ENCODE measurements around the gene HABP2.

The HABP2 gene

DNA sequence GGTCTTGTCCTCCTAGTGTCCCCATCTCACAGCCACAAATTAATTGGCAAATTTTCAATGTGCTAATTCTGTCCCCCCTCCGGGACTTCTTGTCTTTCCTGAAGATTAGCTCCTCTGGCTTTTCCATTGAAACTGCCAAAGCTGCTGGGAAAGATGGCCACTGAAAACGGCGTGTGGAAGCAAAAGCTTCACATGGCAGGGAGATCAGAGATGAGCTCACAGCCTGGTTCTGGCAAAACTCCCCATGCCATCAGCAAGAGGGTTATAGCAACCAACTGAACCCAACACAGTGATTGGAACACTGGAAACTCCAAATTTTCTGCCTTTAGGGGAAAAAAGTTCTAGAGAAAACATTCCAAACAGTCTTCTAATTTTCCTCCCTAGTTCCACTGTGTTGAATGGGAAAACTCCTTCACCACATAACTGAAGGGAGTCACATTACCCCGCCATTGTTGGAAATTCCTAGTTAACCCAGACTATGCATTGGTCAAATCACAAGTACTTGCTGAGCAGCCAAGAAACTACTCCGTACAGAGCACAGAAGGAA, 74.0 kb downstream of the HABP2 start:
- in situ Hi-C loops (cut with HindIII; ENCODE audit: low pct_ligation_motif_present, low sequenced_read_pairs): no loop called here
- Histone ChIP-seq H3K27ac (no peak overlapping the region), H3K27me3 (replicated peaks) (no peaks in the 10 kb centered on the region), H3K36me3 (replicated peaks) (no peaks in the 10 kb centered on the region), H3K4me3 (ENCODE audit: low read depth, low read length) (no peak overlapping the region)
- DNase-seq: no peak
- TF ChIP-seq, protein P1, sequence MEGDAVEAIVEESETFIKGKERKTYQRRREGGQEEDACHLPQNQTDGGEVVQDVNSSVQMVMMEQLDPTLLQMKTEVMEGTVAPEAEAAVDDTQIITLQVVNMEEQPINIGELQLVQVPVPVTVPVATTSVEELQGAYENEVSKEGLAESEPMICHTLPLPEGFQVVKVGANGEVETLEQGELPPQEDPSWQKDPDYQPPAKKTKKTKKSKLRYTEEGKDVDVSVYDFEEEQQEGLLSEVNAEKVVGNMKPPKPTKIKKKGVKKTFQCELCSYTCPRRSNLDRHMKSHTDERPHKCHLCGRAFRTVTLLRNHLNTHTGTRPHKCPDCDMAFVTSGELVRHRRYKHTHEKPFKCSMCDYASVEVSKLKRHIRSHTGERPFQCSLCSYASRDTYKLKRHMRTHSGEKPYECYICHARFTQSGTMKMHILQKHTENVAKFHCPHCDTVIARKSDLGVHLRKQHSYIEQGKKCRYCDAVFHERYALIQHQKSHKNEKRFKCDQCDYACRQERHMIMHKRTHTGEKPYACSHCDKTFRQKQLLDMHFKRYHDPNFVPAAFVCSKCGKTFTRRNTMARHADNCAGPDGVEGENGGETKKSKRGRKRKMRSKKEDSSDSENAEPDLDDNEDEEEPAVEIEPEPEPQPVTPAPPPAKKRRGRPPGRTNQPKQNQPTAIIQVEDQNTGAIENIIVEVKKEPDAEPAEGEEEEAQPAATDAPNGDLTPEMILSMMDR (IDR thresholded peaks at IDR 0.05; ENCODE audit: low read depth, low read length, missing control alignments): no peak

DNA sequence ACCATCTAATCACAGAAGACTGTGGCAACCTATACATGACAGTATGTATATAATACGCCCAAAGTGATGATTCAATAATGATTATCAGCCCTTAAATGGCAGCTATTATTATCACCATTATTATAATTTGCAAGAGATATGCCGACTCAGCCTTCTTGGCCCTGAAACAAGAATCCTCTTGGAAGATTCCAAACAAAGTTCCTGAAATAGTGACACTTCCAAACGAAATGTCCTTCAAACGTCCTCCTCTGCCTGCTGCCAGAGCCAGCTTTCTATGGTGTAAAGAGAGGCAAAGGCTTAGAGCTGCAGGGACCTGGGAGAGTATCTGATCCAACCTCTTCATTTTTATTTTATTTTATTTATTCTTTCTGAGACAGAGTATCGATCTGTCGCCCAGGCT, 75.0 kb downstream of the HABP2 start:
- no peaks in the 10 kb centered on the region for H3K36me3 ChIP-seq (replicated peaks)
- H3K27me3 ChIP-seq (replicated peaks): no peaks in the 10 kb centered on the region
- no peak overlapping the region for H3K4me3 ChIP-seq (ENCODE audit: low read depth, low read length)
- TF ChIP-seq, protein P1 (IDR thresholded peaks at IDR 0.05; ENCODE audit: low read depth, low read length, missing control alignments): no peak
- in situ Hi-C loops (cut with HindIII; ENCODE audit: low pct_ligation_motif_present, low sequenced_read_pairs): no loop called here
- no peak for DNase-seq
- H3K27ac ChIP-seq: no peak overlapping the region

DNA sequence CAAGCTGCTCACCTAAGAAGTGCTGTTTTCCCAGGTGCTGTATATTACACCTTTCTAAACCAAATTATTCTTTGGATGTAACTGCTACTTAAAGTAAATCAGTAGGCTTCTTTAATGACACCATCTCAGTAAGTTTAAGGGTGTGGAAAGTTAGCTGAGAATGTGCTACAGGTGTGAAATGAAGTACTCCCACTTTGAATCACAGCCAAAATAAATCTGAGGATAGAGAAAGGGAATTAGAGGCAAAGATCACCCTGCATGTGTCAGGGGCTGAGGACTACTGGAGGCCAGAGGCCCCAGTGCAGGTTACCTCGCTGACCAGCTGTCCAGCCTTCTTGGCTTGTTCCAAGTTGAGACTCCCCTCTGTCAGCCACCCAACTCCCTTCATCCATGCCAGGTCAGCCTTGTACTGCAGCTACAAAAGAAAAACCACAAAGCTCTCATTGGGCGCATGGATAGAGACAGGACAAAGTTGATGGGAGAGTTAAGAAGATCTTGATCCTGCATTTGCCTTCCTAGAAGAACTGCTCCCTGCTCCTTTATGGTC, 75.8 kb downstream of the HABP2 start:
- TF ChIP-seq, protein P1 (IDR thresholded peaks at IDR 0.05; ENCODE audit: low read depth, low read length, missing control alignments): no peak
- Histone ChIP-seq H3K27me3 (replicated peaks) (no peaks in the 10 kb centered on the region), H3K36me3 (replicated peaks) (no peaks in the 10 kb centered on the region), H3K27ac (no peak overlapping the region), H3K4me3 (ENCODE audit: low read depth, low read length) (no peak overlapping the region)
- in situ Hi-C loops (cut with HindIII; ENCODE audit: low pct_ligation_motif_present, low sequenced_read_pairs): no loop called here
- no peak for DNase-seq

DNA sequence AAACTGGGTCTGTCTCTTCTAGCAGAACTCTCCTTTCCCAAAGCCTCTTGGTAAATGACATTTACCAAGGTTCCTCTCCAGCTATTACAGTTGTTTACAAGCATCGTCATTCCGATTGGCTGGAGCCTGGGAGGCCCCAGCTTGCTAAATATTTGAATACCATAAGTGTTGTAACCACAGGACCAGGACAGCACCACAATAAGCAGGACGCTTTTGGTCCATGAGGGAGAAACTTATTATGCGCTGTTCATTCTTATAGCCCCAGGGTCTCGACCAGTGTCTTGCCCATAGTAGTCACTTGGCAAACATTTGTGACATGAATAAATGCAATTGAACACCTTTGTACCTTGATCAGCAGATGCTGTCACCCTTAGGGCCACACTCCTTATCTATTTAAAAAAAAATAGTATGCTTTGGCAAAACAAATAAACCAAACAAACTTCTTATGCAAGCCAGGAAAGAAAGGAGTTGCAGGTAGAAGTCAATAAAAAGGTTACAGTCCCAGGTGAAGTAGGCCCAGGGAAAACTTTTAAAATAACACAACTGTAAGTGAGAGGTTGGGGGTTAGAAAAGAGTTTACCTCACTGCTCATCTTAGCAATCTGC, 78.2 kb downstream of the HABP2 start:
- H3K4me3 ChIP-seq (ENCODE audit: low read depth, low read length): no peak overlapping the region
- no peaks in the 10 kb centered on the region for H3K36me3 ChIP-seq (replicated peaks)
- in situ Hi-C loops (cut with HindIII; ENCODE audit: low pct_ligation_motif_present, low sequenced_read_pairs): no loop called here
- no peak overlapping the region for H3K27ac ChIP-seq
- DNase-seq: no peak
- TF ChIP-seq, protein P1 (IDR thresholded peaks at IDR 0.05; ENCODE audit: low read depth, low read length, missing control alignments): no peak
- H3K27me3 ChIP-seq (replicated peaks): no peaks in the 10 kb centered on the region

DNA sequence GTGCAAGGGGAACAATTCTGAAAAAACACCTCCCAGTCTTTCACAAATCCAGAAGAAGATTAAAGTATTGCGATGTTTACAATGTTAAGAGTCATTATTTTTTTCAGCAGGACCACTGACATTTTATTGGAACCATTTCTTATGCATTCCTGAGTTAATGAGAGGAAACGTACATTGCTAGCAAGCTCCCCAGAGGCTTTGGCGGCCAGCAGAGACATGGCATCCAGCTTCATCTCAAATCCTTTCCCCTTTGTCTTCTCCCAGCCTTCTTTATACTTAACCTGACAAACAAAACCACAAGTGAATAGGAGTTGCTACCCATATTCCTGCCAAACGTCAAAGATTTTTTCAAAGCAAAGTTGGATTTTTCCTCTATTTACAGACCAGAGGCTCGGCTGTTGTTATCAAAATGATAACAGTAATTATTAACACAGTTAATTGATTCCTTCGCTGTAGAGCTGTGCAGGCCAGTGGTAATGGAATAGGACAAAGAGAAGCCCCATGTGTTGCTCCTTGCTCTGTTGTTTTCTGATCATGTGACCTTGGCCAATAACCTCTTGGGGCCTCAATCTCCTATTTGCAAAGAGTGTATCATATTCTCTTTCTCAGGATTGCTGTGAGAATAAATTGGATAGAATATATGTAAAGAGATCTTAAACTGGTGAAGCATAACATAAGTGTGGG, 79.0 kb downstream of the HABP2 start:
- TF ChIP-seq, protein P1 (IDR thresholded peaks at IDR 0.05; ENCODE audit: low read depth, low read length, missing control alignments): no peak
- DNase-seq: no peak
- no peak overlapping the region for H3K27ac ChIP-seq

More for the DNA sequence above, 79.0 kb downstream of the HABP2 start:
- no peaks in the 10 kb centered on the region for H3K27me3 ChIP-seq (replicated peaks)
- in situ Hi-C loops (cut with HindIII; ENCODE audit: low pct_ligation_motif_present, low sequenced_read_pairs): no loop called here
- H3K36me3 ChIP-seq (replicated peaks): no peaks in the 10 kb centered on the region
- no peak overlapping the region for H3K4me3 ChIP-seq (ENCODE audit: low read depth, low read length)

Measured in brain microvascular endothelial cell (primary cell).